Panc1 (cell line): ENCODE results near the gene HSP90AB1. TPM values are rescaled to one million over a fixed set of nuclear protein-coding genes. Genes with fewer than 3 reads are reported as not detected.

Source experiments
- ATAC-seq: fragments of 200-7000 bp; cut with Tn5 transposase; 2 replicates; pipeline ENCODE4 v1.9.1; 2020; ENCODE audit warnings: mild to moderate bottlenecking, moderate library complexity
- BruUV-seq: library from RNA; stranded (reverse); fragments of 400-500 nt; replicated peaks from 2 replicates; lab custom pipeline; 2021; lab: Mats Ljungman, UMichigan
- CTCF ChIA-PET: fragments of 300-600 bp; sonication (Branson Sonifier 250); formaldehyde crosslinking; loops from one replicate; lab custom pipeline; 2022; ENCODE audit warnings: antibody characterized with exemption; lab: Charles Lee
- POLR2A ChIA-PET: fragments of 300-600 bp; sonication (Branson Sonifier 250); formaldehyde crosslinking; loops from one replicate; lab custom pipeline; 2022; ENCODE audit warnings: antibody characterized with exemption; lab: Charles Lee
- DNase-seq: peaks from one replicate; pipeline ENCODE4 v3.0.0-alpha.2; 2010; ENCODE audit warnings: low read depth, low spot score
- H3K27ac ChIP-seq: 2 replicates; pipeline ENCODE4 v1.5.1; 2011; ENCODE audit warnings: mild to moderate bottlenecking, low read length, inconsistent platforms
- H3K27me3 ChIP-seq: fragments of 200-500 bp; sonication (Bioruptor generic); 2 replicates; pipeline ENCODE4 v1.6.0; 2014; ENCODE audit warnings: low read length, inconsistent platforms; ENCODE audit not compliant: control insufficient read depth, insufficient read depth
- H3K36me3 ChIP-seq: fragments of 200-500 bp; sonication (Bioruptor generic); 2 replicates; pipeline ENCODE4 v1.5.1; 2014; ENCODE audit warnings: inconsistent platforms, mild to moderate bottlenecking, low read length, moderate library complexity; ENCODE audit not compliant: control insufficient read depth, insufficient read depth
- H3K4me1 ChIP-seq: 2 replicates; pipeline ENCODE4 v1.5.1; 2011; ENCODE audit warnings: inconsistent platforms, mild to moderate bottlenecking, low read length, moderate library complexity; ENCODE audit not compliant: control insufficient read depth, insufficient read depth
- H3K4me3 ChIP-seq, 2 experiments: 2 replicates each; pipeline ENCODE4 v1.5.1; 2011 to 2012; ENCODE audit warnings: low read depth in 2 of 2, low read length in 2 of 2, mild to moderate bottlenecking in 2 of 2, inconsistent platforms in 1 of 2, moderate library complexity in 1 of 2
- H3K9me3 ChIP-seq: fragments of 200-500 bp; sonication (Bioruptor generic); 2 replicates; pipeline ENCODE4 v1.5.1; 2014; ENCODE audit warnings: low read depth, mild to moderate bottlenecking, inconsistent platforms, low read length, moderate library complexity; ENCODE audit not compliant: control insufficient read depth, insufficient read depth
- CTCF ChIP-seq: fragments of 450-650 bp; IDR thresholded peaks from 2 replicates; pipeline ENCODE4 v1.5.1; 2017; ENCODE audit warnings: mild to moderate bottlenecking
- POLR2AphosphoS5 ChIP-seq: IDR thresholded peaks from 2 replicates; pipeline ENCODE4 v1.6.1; 2012; ENCODE audit warnings: mild to moderate bottlenecking, low read depth, low read length, moderate library complexity
- REST ChIP-seq, 2 experiments: IDR thresholded peaks; 2 replicates each; pipeline ENCODE4 v1.6.1; 2011 to 2012; ENCODE audit warnings: low read depth in 2 of 2, control low read depth in 1 of 2, low read length in 1 of 2, mild to moderate bottlenecking in 1 of 2, moderate library complexity in 1 of 2; ENCODE audit not compliant: insufficient read depth in 1 of 2
- SIN3A ChIP-seq: IDR thresholded peaks from 2 replicates; pipeline ENCODE4 v1.6.1; 2012; ENCODE audit warnings: low read depth, mild to moderate bottlenecking, low read length, moderate library complexity, borderline replicate concordance; ENCODE audit not compliant: insufficient read depth
- TCF7L2 ChIP-seq: IDR thresholded peaks from 2 replicates; pipeline ENCODE4 v1.6.1; 2011; ENCODE audit warnings: mild to moderate bottlenecking, low read depth, low read length, inconsistent platforms
- in situ Hi-C: cut with HindIII; loops from 2 replicates; pipeline ENCODE4 v1.10.0; 2016; ENCODE audit warnings: low sequenced_read_pairs, low pct_unique_long_range_greater_than_20kb
- intact Hi-C: fragments of 100-400 bp; cut with micrococcal nuclease; formaldehyde crosslinking; loops from one replicate; pipeline ENCODE4 v1.10.0; 2022; ENCODE audit not compliant: unreplicated experiment
- total RNA-seq: library from RNA; stranded (reverse); gene quantifications from one replicate; pipeline ENCODE4 v1.2.1, GENCODE V29; 2021; ENCODE audit not compliant: unreplicated experiment

Gene HSP90AB1
- total RNA-seq, 1 experiment from 2014 or later, result 1,253 TPM

GRCh38 chr6:44285552-44286284 is 38.8 kb downstream of the HSP90AB1 start:
- in situ Hi-C loops, result no loop called here

GRCh38 chr6:44286285-44286565 is 39.3 kb downstream of the HSP90AB1 start:
- H3K4me3 ChIP-seq, result no peak overlapping the region
- TF ChIP-seq TCF7L2 (no peak), CTCF (no peak), POLR2AphosphoS5 (no peak), SIN3A (no peak), REST (IDR thresholded peaks at IDR 0.05; ENCODE audit: insufficient read depth in 1 of 2, low read depth in 2 of 2, low read length in 1 of 2) (no peak)
- ChIA-PET CTCF (no interaction called here), POLR2A (no interaction called here)
- in situ Hi-C loops (no loop called here), intact Hi-C loops (loop anchor here (5.0 kb wide), 1 partner anchor 51 kb away; no protein-coding TSS in a partner anchor)
- no peaks in the 10 kb centered on the region for H3K4me1 ChIP-seq
- peaks cover 23% of the 10 kb centered on the region; the same call in 1 of the 2 replicates for H3K27me3 ChIP-seq
- no peaks in the 10 kb centered on the region for H3K9me3 ChIP-seq
- H3K27ac ChIP-seq, result no peak overlapping the region
- H3K36me3 ChIP-seq, result no peaks in the 10 kb centered on the region
- no TSS peak for BruUV-seq
- no peak for ATAC-seq
- DNase-seq, result no peak

More at GRCh38 chr6:44285552-44286284, 38.8 kb downstream of the HSP90AB1 start:
- Histone ChIP-seq H3K27ac (no peak overlapping the region), H3K9me3 (no peaks in the 10 kb centered on the region), H3K36me3 (no peaks in the 10 kb centered on the region), H3K4me3 (no peak overlapping the region), H3K27me3 (peaks cover 23% of the 10 kb centered on the region; the same call in 1 of the 2 replicates), H3K4me1 (no peaks in the 10 kb centered on the region)
- no TSS peak for BruUV-seq
- DNase-seq (no peak), ATAC-seq (no peak)
- intact Hi-C loops, result loop anchor here (5.0 kb wide), 1 partner anchor 52 kb away; no protein-coding TSS in a partner anchor
- TF ChIP-seq REST (IDR thresholded peaks at IDR 0.05; ENCODE audit: insufficient read depth in 1 of 2, low read depth in 2 of 2, low read length in 1 of 2), result peak; percentile 84 to 89
- TF ChIP-seq POLR2AphosphoS5, result no peak
- CTCF ChIA-PET, result no interaction called here
- POLR2A ChIA-PET, result no interaction called here
